ENCODE measurements around the gene WIF1. TPM values are rescaled to one million over a fixed set of nuclear protein-coding genes. Genes with fewer than 3 reads are reported as not detected.

WIF1 gene
- total RNA-seq, 4 donors from 2014 or later = 0.85 TPM; not detected in 3

DNA sequence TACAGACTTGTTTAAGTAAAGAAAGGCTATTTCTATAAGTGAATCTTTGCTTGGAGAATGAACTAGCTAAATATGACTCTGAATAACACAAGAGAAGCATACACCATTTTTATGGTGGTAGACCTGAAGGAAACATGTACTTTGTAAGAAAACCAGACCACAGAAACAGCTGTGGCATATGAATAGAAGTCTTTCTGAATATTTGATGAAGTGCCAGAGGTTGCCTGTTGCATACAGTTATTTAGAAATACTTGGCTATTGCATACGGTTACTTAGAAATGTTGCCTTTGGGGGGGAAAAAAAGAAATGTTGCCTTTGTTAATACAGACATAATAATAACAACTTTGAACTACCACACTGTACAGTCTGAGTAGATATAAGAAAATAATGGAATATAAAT, 31.5 kb upstream of the WIF1 start:
- TF ChIP-seq, protein P1, sequence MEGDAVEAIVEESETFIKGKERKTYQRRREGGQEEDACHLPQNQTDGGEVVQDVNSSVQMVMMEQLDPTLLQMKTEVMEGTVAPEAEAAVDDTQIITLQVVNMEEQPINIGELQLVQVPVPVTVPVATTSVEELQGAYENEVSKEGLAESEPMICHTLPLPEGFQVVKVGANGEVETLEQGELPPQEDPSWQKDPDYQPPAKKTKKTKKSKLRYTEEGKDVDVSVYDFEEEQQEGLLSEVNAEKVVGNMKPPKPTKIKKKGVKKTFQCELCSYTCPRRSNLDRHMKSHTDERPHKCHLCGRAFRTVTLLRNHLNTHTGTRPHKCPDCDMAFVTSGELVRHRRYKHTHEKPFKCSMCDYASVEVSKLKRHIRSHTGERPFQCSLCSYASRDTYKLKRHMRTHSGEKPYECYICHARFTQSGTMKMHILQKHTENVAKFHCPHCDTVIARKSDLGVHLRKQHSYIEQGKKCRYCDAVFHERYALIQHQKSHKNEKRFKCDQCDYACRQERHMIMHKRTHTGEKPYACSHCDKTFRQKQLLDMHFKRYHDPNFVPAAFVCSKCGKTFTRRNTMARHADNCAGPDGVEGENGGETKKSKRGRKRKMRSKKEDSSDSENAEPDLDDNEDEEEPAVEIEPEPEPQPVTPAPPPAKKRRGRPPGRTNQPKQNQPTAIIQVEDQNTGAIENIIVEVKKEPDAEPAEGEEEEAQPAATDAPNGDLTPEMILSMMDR (IDR thresholded peaks at IDR 0.05) = no peak
- TF ChIP-seq POLR2A (IDR thresholded peaks at IDR 0.05) = no peak
- no peaks in the 10 kb centered on the region for H3K4me1 ChIP-seq
- no peak overlapping the region for H3K27ac ChIP-seq
- no peak for DNase-seq
- no peaks in the 10 kb centered on the region for H3K9me3 ChIP-seq
- H3K36me3 ChIP-seq = no peaks in the 10 kb centered on the region
- no peaks in the 10 kb centered on the region for H3K27me3 ChIP-seq
- no peak overlapping the region for H3K4me3 ChIP-seq

DNA sequence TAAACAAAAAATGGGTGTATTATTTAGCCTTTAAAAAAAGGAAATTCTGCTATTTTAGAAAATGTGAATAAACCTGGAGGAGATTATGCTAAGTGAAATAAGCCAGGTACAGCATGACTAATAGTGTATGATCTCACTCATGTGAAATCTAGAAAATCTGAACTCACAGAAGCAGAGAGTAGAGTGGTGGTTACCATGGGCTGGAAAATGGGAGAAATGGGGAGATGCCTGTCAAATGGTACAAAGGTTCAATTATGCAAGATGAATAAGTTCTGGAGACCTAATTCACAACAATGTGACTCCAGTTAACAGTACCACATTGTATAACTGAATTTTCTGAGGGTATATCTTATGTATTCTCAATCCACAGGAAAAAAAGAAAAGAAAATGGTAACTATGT, 30.9 kb upstream of the WIF1 start:
- no peak for DNase-seq
- Histone ChIP-seq H3K9me3 (no peaks in the 10 kb centered on the region), H3K4me1 (no peaks in the 10 kb centered on the region), H3K4me3 (no peak overlapping the region), H3K27me3 (no peaks in the 10 kb centered on the region), H3K27ac (no peak overlapping the region), H3K36me3 (no peaks in the 10 kb centered on the region)
- TF ChIP-seq, protein P1 (IDR thresholded peaks at IDR 0.05) = no peak
- TF ChIP-seq POLR2A (IDR thresholded peaks at IDR 0.05) = no peak

DNA sequence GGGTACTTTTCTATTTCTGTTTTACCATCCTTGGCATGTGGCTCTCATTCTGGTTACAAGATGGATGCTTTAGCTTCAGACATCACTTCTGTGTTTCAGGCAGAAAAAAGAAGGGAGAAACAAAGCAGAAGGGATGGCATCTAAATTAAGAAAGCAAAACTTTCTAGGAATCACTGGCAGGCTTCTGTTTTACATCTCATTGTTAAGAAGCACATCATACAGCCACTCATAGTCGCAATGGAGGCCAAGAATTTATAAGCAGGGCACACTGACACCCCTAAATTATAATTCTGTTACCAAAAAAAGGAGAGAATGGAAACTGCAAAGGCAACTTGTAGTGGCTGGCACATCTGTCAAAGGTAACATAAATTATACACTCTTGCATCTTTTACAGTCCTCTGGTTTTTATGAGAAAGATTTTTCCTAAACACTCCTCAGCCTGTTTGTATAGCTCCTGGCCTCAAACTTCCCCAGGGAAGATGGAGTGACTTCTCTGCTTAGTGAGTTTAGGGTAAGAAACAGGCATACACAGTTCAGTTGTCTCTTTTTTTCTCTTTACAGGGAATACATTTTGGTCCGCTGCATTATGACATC, 26.3 kb upstream of the WIF1 start:
- no peak for DNase-seq
- no peak overlapping the region for H3K4me3 ChIP-seq
- no peak overlapping the region for H3K27ac ChIP-seq
- TF ChIP-seq, protein P1 (IDR thresholded peaks at IDR 0.05) = no peak
- TF ChIP-seq POLR2A (IDR thresholded peaks at IDR 0.05) = no peak
- no peaks in the 10 kb centered on the region for H3K4me1 ChIP-seq
- H3K9me3 ChIP-seq = no peaks in the 10 kb centered on the region
- H3K27me3 ChIP-seq = no peaks in the 10 kb centered on the region
- no peaks in the 10 kb centered on the region for H3K36me3 ChIP-seq

DNA sequence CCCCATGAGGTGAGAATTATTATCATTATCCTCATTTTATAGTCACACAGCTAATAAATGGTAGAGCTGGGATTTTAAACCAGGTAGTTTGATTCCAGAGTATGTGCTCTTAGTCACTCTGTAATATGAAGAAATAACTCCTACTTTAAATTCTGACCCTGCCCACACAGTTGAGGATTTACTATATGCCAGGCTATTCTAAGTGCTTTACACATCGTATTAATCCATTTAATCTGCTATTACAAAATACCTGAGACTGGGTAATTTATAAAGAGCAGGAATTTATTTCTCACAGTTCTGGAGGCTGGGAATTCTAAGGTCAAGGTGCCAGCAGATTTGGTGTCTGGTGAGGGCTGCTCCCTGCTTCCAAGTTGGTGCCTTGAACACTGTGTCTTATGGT, 19.6 kb upstream of the WIF1 start:
- no peak for DNase-seq
- no peaks in the 10 kb centered on the region for H3K4me1 ChIP-seq
- no peaks in the 10 kb centered on the region for H3K36me3 ChIP-seq
- no peaks in the 10 kb centered on the region for H3K27me3 ChIP-seq
- no peak overlapping the region for H3K4me3 ChIP-seq
- TF ChIP-seq POLR2A (IDR thresholded peaks at IDR 0.05) = no peak
- TF ChIP-seq, protein P1 (IDR thresholded peaks at IDR 0.05) = no peak
- H3K27ac ChIP-seq = no peak overlapping the region
- no peaks in the 10 kb centered on the region for H3K9me3 ChIP-seq

DNA sequence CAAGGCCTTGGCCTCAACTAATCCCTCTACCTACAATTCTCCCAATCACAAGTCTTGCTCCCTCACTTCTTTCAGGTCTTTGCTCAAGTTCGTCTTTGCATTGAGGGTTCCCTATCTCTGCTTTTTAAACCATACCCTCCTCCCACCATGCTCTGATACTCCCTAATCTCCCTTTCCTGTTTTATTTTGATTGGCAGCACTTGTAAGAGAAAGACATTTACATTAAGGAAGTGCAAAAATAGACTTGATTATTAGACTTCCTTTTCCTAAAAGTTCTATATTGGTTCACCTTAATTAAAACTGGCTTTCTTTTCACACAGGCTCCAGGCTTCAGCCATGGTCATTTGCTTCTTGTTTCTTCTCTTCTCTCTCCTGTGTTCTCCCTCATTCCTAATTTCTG, 18.3 kb upstream of the WIF1 start:
- Histone ChIP-seq H3K4me1 (no peaks in the 10 kb centered on the region), H3K36me3 (no peaks in the 10 kb centered on the region), H3K27ac (no peak overlapping the region), H3K27me3 (no peaks in the 10 kb centered on the region), H3K4me3 (no peak overlapping the region), H3K9me3 (no peaks in the 10 kb centered on the region)
- TF ChIP-seq, protein P1 (IDR thresholded peaks at IDR 0.05) = no peak
- TF ChIP-seq POLR2A (IDR thresholded peaks at IDR 0.05) = no peak
- no peak for DNase-seq

DNA sequence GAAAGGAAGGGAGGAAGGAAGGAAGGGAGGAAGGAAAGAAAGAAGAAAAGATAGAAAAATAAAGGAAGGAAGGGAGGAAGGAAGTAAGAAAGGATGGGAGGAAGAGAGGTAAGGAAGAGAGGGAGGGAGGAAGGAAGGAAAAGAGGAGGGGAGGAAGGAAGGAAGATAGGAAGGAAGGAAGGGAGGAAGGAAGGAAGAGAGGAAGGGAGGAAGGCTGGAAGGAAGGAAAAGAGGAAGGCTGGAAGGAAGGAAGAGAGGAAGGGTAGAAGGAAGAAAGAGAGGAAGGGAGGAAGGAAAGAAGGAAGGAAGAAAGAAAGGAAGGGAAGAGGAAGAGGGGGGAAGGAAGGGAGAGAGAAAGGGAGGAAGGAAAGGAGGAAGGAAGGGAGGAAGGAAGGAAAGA, 12.8 kb upstream of the WIF1 start:
- TF ChIP-seq POLR2A (IDR thresholded peaks at IDR 0.05) = no peak
- TF ChIP-seq, protein P1 (IDR thresholded peaks at IDR 0.05) = no peak
- Histone ChIP-seq H3K9me3 (no peaks in the 10 kb centered on the region), H3K27me3 (no peaks in the 10 kb centered on the region), H3K36me3 (no peaks in the 10 kb centered on the region), H3K4me1 (no peaks in the 10 kb centered on the region), H3K4me3 (no peak overlapping the region), H3K27ac (no peak overlapping the region)
- no peak for DNase-seq

All from Peyer's patch (tissue), 4 donors.